Smooth muscle cell (in vitro differentiated cells): ENCODE results near the gene GFRA4. TPM values are rescaled to one million over a fixed set of nuclear protein-coding genes. Genes with fewer than 3 reads are reported as not detected.

Source experiments
- DNase-seq: peaks from one replicate; lab custom pipeline; 2025; ENCODE audit not compliant: unreplicated experiment; lab: John Stamatoyannopoulos, UW
- H2AFZ ChIP-seq: fragments of 200-600 bp; sonication (generic); 2 replicates; pipeline ENCODE4 v1.6.0; 2016; ENCODE audit warnings: antibody characterized with exemption, low read depth, mild to moderate bottlenecking
- H3F3A ChIP-seq: fragments of 200-600 bp; sonication (generic); 2 replicates; pipeline ENCODE4 v1.6.0; 2017; ENCODE audit warnings: antibody characterized with exemption, low read depth
- H3K27ac ChIP-seq: fragments of 200-600 bp; sonication (generic); 2 replicates; pipeline ENCODE4 v1.5.1; 2016; ENCODE audit warnings: low read depth, mild to moderate bottlenecking
- H3K27me3 ChIP-seq: fragments of 200-600 bp; sonication (generic); 2 replicates; pipeline ENCODE4 v1.6.1; 2016; ENCODE audit warnings: low read depth, mild to moderate bottlenecking
- H3K36me3 ChIP-seq: fragments of 200-600 bp; sonication (generic); 2 replicates; pipeline ENCODE4 v1.5.1; 2016; ENCODE audit warnings: low read depth
- H3K4me1 ChIP-seq: fragments of 200-600 bp; sonication (generic); 2 replicates; pipeline ENCODE4 v1.5.1; 2016; ENCODE audit warnings: low read depth
- H3K4me2 ChIP-seq: fragments of 200-600 bp; sonication (generic); 2 replicates; pipeline ENCODE4 v1.6.0; 2016; ENCODE audit warnings: mild to moderate bottlenecking
- H3K4me3 ChIP-seq: fragments of 200-600 bp; sonication (generic); 2 replicates; pipeline ENCODE4 v1.5.1; 2016; ENCODE audit warnings: mild to moderate bottlenecking
- H3K79me2 ChIP-seq: fragments of 200-600 bp; sonication (generic); 2 replicates; pipeline ENCODE4 v1.6.0; 2016; ENCODE audit warnings: low read depth, mild to moderate bottlenecking
- H3K9ac ChIP-seq: fragments of 200-600 bp; sonication (generic); 2 replicates; pipeline ENCODE4 v1.6.0; 2016; ENCODE audit warnings: low read depth
- H3K9me3 ChIP-seq: fragments of 200-600 bp; sonication (generic); replicated peaks from 2 replicates; pipeline ENCODE4 v1.5.1; 2016; ENCODE audit warnings: low read depth
- H4K20me1 ChIP-seq: fragments of 200-600 bp; sonication (generic); 2 replicates; pipeline ENCODE4 v1.6.0; 2016; ENCODE audit warnings: low read depth
- CTCF ChIP-seq: fragments of 200-600 bp; sonication (generic); IDR thresholded peaks from 2 replicates; pipeline ENCODE4 v1.5.1; 2017; ENCODE audit warnings: borderline replicate concordance, mild to moderate bottlenecking, antibody characterized with exemption; ENCODE audit not compliant: insufficient read depth, poor library complexity, severe bottlenecking
- WGBS: methylation state at CpG from one replicate; pipeline ENCODE4 v1.1.7; 2016; ENCODE audit warnings: low lambda C conversion rate; 5-methylcytosine and 5-hydroxymethylcytosine counted together
- polyA plus RNA-seq: library from polyadenylated mRNA; unstranded; fragments of >200 nt; fragmentation: Nextera tagmentation; extraction: Ambion mirVana; gene quantifications from 2 replicates; pipeline ENCODE4 v1.2.1, GENCODE V29; 2016
- total RNA-seq: library from RNA; depleted of rRNA; stranded (reverse); fragments of >200 nt; gene quantifications from 2 replicates; pipeline ENCODE4 v1.2.3, GENCODE V29; 2014

Gene GFRA4
- total and polyA plus RNA-seq, 2 experiments from 2014 or later = not detected

- no peaks in the 10 kb centered on the region for H3K79me2 ChIP-seq
- peak; percentile 99 for TF ChIP-seq CTCF
Observed at GRCh38 chr20:3710703-3711483, 47.7 kb upstream of the GFRA4 start.

GRCh38 chr20:3710011-3710466, 46.8 kb upstream of the GFRA4 start:
- no peak for DNase-seq
- no peaks in the 10 kb centered on the region for H3F3A ChIP-seq
- no peak overlapping the region for H3K9ac ChIP-seq
- H3K36me3 ChIP-seq = no peaks in the 10 kb centered on the region
- no peak overlapping the region for H3K4me2 ChIP-seq
- TF ChIP-seq CTCF = no peak
- no peak overlapping the region for H3K4me3 ChIP-seq
- WGBS = 78% methylated on average over 6 of the region's 6 CpGs
- no peaks in the 10 kb centered on the region for H3K4me1 ChIP-seq
- no peaks in the 10 kb centered on the region for H3K27me3 ChIP-seq
- no peaks in the 10 kb centered on the region for H3K79me2 ChIP-seq
- H4K20me1 ChIP-seq = no peaks in the 10 kb centered on the region
- no peak overlapping the region for H3K27ac ChIP-seq
- no peak overlapping the region for H2AFZ ChIP-seq
- H3K9me3 ChIP-seq = no peaks in the 10 kb centered on the region

More at GRCh38 chr20:3710703-3711483, 47.7 kb upstream of the GFRA4 start:
- Histone ChIP-seq H2AFZ (no peak overlapping the region), H3F3A (no peaks in the 10 kb centered on the region), H3K27me3 (no peaks in the 10 kb centered on the region), H3K4me2 (no peak overlapping the region), H3K27ac (no peak overlapping the region), H3K4me3 (no peak overlapping the region), H3K9ac (no peak overlapping the region), H3K9me3 (no peaks in the 10 kb centered on the region), H3K4me1 (no peaks in the 10 kb centered on the region), H4K20me1 (no peaks in the 10 kb centered on the region), H3K36me3 (no peaks in the 10 kb centered on the region)
- WGBS = 38% methylated on average over 17 of the region's 18 CpGs
- DNase-seq = peak; percentile 66

- Histone ChIP-seq H3K27ac (no peak overlapping the region), H4K20me1 (no peaks in the 10 kb centered on the region), H3K36me3 (no peaks in the 10 kb centered on the region), H3K9ac (no peak overlapping the region), H3F3A (no peaks in the 10 kb centered on the region), H3K27me3 (no peaks in the 10 kb centered on the region), H3K79me2 (no peaks in the 10 kb centered on the region), H3K4me3 (no peak overlapping the region), H3K9me3 (no peaks in the 10 kb centered on the region), H3K4me1 (no peaks in the 10 kb centered on the region), H2AFZ (no peak overlapping the region), H3K4me2 (no peak overlapping the region)
- no peak for DNase-seq
- WGBS = 90% methylated on average over 3 of the region's 3 CpGs
- TF ChIP-seq CTCF = no peak
Observed at GRCh38 chr20:3707508-3707899, 44.3 kb upstream of the GFRA4 start.
